Effector memory CD4-positive, alpha-beta T cell (primary cell): ENCODE results near the gene SPACA4.

Experiments
- DNase-seq, 3 donors: peaks; one replicate each; pipeline ENCODE4 v3.0.0-alpha.2; 2020
- H3K27ac ChIP-seq: 2 replicates; pipeline ENCODE4 v1.7.0; 2013; ENCODE audit warnings: mild to moderate bottlenecking, low read length, moderate library complexity; ENCODE audit not compliant: insufficient read depth, poor library complexity, severe bottlenecking
- H3K27me3 ChIP-seq: replicated peaks from 2 replicates; pipeline ENCODE4 v1.7.0; 2013; ENCODE audit warnings: mild to moderate bottlenecking, low read length; ENCODE audit not compliant: insufficient read depth, control insufficient read depth, poor library complexity, severe bottlenecking
- H3K36me3 ChIP-seq: 2 replicates; pipeline ENCODE4 v1.7.0; 2013; ENCODE audit warnings: mild to moderate bottlenecking, low read length, moderate library complexity; ENCODE audit not compliant: control insufficient read depth, insufficient read depth
- H3K4me1 ChIP-seq: 2 replicates; pipeline ENCODE4 v1.7.0; 2013; ENCODE audit warnings: low read length, mild to moderate bottlenecking; ENCODE audit not compliant: control insufficient read depth, insufficient read depth, poor library complexity, severe bottlenecking
- H3K4me3 ChIP-seq: 2 replicates; pipeline ENCODE4 v1.7.0; 2013; ENCODE audit warnings: low read length, low read depth, mild to moderate bottlenecking; ENCODE audit not compliant: insufficient read depth, poor library complexity, severe bottlenecking
- H3K9me3 ChIP-seq: 2 replicates; pipeline ENCODE4 v1.7.0; 2013; ENCODE audit warnings: mild to moderate bottlenecking, low read length, moderate library complexity; ENCODE audit not compliant: control insufficient read depth

Gene SPACA4

DNA sequence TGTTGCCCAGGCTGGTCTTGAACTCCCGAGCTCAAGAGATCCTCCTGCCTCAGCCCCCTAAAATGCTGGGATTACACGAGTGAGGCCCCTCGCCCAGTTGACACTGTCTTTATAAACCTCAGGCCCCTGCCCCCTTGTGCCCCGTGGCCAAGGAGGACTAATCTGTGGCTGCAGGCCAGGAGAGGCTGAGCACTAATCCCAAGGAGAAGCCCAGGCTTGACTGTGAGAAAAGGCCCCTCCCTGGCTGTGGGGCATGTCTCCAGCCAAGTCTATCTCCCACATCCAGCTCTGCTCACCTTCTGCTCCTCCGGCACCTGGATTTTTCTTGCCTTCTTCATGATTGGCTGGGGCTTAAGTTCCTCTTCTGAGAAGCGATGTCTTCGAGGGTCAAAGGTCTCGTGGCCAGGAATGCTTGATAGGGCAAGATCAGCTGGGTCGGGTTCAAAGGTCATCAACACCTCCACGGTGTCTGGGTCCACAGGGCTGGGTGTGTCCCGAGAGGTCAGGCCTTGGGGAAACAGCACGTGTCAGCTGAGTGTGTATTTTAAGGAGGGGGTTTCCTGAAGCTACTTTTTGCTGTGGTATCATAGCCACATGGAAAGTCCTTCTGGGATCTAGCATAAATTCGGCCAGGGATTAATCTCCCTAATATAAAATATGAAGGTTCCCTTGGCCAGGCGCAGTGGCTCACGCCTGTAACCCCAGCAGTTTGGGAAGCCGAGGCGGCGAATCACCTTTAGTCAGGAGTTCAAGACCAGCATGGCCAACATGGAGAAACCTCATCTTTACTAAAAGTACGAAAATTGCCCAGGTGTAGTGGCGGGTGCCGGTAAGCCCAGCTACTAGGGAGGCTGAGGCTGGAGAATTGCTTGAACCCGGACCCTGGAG lies 26.9 kb downstream of the SPACA4 start:
- Histone ChIP-seq H3K36me3 (peaks cover 38% of the 10 kb centered on the region), H3K9me3 (no peaks in the 10 kb centered on the region), H3K4me1 (peaks cover 29% of the 10 kb centered on the region), H3K27me3 (no peaks in the 10 kb centered on the region), H3K4me3 (no peak overlapping the region), H3K27ac (peak overlapping the region; percentile 88)
- DNase-seq: no peak

DNA sequence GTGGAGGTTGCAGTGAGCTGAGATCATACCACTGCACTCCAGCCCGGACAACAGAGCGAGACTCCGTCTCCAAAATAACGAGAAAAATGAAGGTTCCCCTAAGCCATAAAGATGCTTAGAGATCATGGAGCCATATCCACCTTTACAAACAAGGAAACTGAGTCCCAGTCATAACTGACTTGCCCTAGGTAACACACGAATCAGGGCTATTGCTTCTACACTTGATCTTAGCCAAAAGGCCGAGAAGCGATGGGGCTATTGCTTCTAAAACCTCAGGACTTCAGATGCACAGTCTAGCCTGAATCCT lies 27.4 kb downstream of the SPACA4 start:
- Histone ChIP-seq H3K9me3 (no peaks in the 10 kb centered on the region), H3K36me3 (peaks cover 38% of the 10 kb centered on the region), H3K4me1 (peaks cover 29% of the 10 kb centered on the region), H3K27me3 (no peaks in the 10 kb centered on the region), H3K4me3 (peak overlapping the region; percentile 31), H3K27ac (peak overlapping the region; percentile 88)
- DNase-seq: no peak

DNA sequence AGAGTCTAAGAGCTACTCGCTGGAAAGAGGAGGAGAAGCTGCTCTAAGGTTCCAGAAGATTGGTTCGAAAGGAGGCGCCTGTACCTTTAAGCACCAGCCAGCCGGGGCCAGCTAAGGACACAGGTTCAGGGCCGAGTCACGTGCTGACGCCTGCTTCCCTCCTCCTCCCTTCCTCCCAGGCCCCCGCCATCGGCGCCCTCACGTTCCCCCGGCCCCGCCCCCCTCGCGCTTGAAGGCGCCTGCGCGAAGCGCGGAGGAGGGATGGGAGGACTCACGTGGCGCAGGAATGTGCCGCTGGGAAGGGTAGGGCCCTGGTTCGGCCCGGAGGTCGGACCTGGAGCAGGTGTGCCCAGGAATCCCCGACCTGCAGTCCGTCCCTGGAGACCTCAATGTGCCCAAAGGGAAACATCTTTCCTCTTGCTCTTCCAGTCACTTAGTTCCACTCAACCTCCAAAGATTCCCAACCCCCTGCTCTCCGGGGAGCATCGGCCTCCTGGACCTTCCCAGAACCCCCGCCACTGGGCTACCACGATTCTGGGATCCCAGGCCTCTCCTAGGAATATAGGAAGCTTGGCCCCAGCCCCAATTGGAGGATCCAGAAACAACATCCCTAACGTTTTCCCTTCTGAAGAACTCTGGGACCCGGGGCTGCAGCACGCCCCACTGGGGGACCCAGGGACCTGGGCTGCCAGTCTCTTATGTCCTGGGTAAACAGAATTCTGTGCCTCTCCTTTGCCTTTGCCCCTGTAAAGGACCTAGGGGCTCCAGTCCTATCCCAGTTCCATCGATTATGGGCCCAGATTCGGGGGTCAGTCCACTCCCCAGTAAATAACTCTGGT lies 28.1 kb downstream of the SPACA4 start:
- H3K27me3 ChIP-seq: no peaks in the 10 kb centered on the region
- no peaks in the 10 kb centered on the region for H3K9me3 ChIP-seq
- H3K4me3 ChIP-seq: peak overlapping the region; percentile 95
- peak; percentile 81 to 89 (median 82) for DNase-seq
- H3K36me3 ChIP-seq: peaks cover 36% of the 10 kb centered on the region
- peaks cover 29% of the 10 kb centered on the region for H3K4me1 ChIP-seq
- peak overlapping the region; percentile 88 for H3K27ac ChIP-seq

DNA sequence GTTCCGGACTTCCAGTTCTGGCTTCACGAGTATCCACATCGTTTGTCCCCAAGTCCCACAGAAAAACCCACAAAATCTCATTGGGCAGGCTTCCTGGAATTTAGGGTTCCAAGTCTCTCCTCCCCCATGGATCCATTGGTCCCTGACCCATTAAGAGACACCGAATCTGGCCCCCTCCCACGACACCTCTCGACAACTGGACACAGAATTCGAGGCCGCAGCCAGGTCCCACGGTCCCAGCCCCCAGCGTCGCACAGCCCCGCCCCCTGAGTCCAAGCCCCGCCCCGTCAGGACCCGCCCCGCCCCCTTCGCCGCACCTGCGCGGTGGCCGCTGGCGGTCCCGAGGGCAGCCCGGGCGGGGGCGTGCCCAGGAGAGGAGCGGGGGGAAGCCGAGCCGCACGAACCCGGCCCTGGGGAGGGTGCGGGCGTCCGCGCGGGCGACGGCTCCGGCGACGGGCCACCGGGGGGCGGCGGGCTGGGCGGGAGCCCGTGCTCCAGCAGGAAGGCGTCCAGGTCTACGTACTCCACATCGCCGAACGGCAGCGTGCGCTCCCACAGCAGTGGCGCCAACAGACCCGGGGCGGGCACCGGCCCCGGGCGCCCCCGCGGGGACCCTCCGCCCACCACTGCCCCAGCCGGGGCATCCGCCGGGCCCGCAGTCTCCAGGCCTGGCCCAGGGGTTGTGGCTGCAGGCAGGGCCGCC lies 28.9 kb downstream of the SPACA4 start:
- H3K27ac ChIP-seq: peak overlapping the region; percentile 88
- peaks cover 27% of the 10 kb centered on the region for H3K4me1 ChIP-seq
- no peaks in the 10 kb centered on the region for H3K27me3 ChIP-seq
- H3K36me3 ChIP-seq: peaks cover 28% of the 10 kb centered on the region
- peak; percentile 55 to 62 (median 61) for DNase-seq
- peak overlapping the region; percentile 95 for H3K4me3 ChIP-seq
- no peaks in the 10 kb centered on the region for H3K9me3 ChIP-seq

DNA sequence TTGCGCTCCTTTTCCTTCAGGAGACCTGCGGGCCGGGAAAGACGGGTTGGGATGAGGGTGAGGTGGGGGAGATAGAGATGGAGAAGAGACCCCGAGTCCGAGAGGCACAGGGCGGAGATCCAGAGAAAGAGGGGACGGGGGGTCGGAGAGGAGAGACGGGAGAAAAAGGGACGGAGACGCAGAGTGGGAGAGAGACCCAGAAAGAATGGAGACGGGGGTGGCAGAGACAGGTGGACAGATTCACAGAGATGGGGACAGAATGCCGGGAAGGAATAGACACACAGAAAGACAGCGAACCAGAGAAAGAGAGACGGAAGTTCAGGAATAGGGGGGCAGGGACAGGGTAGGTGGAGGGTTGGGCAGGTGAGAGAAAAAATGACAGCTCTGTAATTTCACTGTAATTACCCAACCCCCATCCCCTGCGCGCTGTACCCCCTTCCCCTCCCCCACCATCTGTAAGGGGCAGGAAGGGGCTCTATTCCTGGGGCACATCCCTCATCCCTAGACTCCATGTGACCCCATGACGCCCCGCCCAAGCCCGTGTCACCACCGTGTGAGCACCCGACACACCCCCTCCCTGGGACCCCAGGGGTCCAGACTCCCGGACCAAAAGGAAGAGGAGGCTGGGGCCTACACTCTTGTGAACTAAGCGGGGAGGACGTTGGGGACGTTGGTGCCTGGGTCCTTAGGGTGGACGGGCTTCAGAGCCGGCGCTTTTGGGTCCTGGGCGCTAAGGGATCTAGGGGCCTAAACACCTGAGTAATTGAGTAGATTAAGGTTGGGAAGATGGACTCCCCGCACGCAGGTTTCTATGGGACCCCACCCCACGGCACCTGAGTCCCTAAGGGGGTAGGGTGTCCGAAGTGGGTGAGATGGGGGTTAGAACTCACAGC lies 29.7 kb downstream of the SPACA4 start:
- Histone ChIP-seq H3K27me3 (no peaks in the 10 kb centered on the region), H3K9me3 (no peaks in the 10 kb centered on the region), H3K4me1 (peaks cover 22% of the 10 kb centered on the region), H3K27ac (peak overlapping the region; percentile 88), H3K36me3 (peaks cover 20% of the 10 kb centered on the region), H3K4me3 (peak overlapping the region; percentile 95)
- DNase-seq: no peak

DNA sequence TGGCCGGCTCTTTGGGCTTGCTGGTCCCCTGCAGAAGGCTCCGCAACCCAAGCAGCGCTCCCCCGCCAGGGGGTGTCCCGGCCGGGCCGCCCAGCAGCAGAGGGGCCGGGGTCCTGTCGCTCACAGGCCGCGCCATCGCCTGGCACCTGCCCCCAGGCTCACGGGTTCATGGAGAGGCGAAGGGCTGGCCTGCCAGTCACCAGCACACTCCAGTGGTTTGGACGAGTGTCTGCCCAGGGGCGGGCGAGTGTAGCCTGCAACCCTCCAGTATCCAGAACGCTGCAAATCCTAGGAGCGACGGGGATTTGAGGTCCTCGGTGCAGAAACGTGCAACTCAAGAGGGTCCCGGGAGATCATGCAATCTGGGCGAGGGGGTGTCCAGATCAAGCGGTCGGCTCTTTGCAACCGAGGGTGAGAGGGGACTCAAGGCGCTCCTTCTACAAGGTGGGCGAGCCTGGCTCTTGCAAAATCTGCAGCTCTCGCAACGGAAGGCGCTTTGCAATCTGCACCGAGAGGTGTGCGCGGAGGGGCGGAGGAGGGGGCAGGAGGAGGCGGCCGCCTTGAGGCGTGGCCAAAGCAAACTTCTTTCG lies 30.4 kb downstream of the SPACA4 start, which contains the start of gene DBP:
Gene DBP, minus strand, starts transcription at position 521 of the 590 bp plus-strand sequence. Its CDS starts 385 bp downstream, at position 136.
- Histone ChIP-seq H3K36me3 (peaks cover 13% of the 10 kb centered on the region), H3K4me1 (peaks cover 22% of the 10 kb centered on the region), H3K4me3 (peak within 1 kb of the TSS; percentile 95), H3K27ac (peak within 1 kb of the TSS; percentile 88), H3K27me3 (no peaks in the 10 kb centered on the region), H3K9me3 (no peaks in the 10 kb centered on the region)
- DNase-seq: no peak

DNA sequence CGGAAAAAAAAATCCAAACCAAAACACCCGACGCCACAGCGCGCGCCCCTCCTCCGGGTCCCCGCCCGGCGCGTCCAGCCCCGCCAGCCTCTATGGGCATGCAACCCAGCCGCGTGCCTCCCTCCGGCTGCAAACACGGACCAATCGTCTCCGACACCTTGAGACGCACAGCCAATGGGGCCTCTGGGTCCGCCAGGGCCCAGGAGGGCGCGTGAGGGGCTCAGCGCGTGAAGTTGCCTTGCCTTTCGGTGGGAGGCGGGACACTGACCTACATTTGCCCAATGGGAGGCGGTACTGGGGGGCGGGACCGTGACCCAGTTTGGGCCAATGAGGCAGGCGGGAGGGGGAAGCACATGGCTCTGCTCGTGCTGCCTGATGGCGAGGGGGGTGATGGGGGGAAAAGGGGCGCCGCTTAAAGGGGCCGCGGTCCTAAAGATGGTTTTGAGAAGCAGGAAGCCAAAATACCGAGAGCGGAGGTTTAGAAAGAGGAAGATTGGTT lies 31.0 kb downstream of the SPACA4 start:
- Histone ChIP-seq H3K27ac (peak overlapping the region; percentile 88), H3K9me3 (no peaks in the 10 kb centered on the region), H3K36me3 (peaks cover 11% of the 10 kb centered on the region), H3K27me3 (no peaks in the 10 kb centered on the region), H3K4me1 (peaks cover 22% of the 10 kb centered on the region), H3K4me3 (peak overlapping the region; percentile 95)
- peak; percentile 100 for DNase-seq

DNA sequence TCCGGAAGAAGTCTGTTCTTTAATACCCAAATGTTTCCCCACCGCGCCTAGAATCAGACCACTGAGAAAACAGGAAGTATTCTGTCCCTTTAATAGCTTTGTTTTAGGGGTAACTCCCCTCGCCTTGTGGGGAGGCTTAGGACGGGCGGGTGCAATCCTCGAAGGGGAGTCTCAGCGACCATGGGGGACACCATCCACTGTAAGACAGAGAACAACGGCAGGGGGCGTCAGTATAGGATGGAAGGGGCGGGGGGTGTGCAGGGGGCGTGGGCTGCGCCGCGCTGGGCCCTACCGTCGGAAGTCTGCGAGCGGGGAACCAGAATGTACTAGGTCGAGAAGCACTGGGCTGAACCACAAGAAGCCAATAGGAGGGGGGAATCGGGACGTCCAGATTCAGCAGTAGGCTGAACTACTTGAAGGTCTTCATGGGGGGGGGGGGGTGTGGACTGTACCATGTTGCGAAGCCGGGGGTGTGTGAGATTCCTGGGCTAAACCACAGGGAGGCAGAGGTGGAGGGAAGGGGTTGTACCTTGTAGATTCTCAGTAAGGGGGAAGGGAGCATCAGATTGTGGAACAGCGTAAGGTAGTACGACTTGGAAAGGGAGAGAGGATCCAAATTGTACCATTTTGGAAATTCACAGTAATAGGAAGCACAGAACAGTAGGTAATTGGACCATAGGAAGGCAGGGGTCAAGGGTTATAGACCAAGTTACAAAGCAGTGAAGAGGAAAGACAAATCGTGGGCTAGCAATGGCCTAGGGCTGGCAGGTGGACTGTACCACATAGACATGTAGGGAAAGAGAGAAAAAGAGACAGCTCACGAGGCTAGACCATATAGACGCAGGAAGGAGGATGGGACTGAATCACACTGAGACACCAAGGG lies 31.6 kb downstream of the SPACA4 start:
- Histone ChIP-seq H3K4me1 (peaks cover 21% of the 10 kb centered on the region), H3K9me3 (no peaks in the 10 kb centered on the region), H3K36me3 (peaks cover 4% of the 10 kb centered on the region), H3K27ac (peak overlapping the region; percentile 88), H3K4me3 (peak overlapping the region; percentile 28), H3K27me3 (no peaks in the 10 kb centered on the region)
- DNase-seq: peak; percentile 78 to 85 (median 80)
